ENCODE measurements around the gene SCD. TPM values are rescaled to one million over a fixed set of nuclear protein-coding genes. Genes with fewer than 3 reads are reported as not detected.
A peak's percentile ranks its signal among the peaks of the same experiment; 100 is the strongest.
"Not testable (repeated sequence)": the region's sequence is repeated elsewhere in the genome, so short reads cannot be mapped to it uniquely, and the experiment has no call there.

Gene SCD
- total RNA-seq, 3 donors from 2014 or later, result 72.8 to 461 (median 112) TPM

GRCh38 chr10:100374200-100374655, 27.2 kb downstream of the SCD start:
- intact Hi-C loops (cut with DNase I; ENCODE audit: low total_unique reads), result no loop called here
- TF ChIP-seq POLR2A (IDR thresholded peaks at IDR 0.05) (no peak), POLR2AphosphoS5 (IDR thresholded peaks at IDR 0.05) (no peak)
- TF ChIP-seq, protein P1, sequence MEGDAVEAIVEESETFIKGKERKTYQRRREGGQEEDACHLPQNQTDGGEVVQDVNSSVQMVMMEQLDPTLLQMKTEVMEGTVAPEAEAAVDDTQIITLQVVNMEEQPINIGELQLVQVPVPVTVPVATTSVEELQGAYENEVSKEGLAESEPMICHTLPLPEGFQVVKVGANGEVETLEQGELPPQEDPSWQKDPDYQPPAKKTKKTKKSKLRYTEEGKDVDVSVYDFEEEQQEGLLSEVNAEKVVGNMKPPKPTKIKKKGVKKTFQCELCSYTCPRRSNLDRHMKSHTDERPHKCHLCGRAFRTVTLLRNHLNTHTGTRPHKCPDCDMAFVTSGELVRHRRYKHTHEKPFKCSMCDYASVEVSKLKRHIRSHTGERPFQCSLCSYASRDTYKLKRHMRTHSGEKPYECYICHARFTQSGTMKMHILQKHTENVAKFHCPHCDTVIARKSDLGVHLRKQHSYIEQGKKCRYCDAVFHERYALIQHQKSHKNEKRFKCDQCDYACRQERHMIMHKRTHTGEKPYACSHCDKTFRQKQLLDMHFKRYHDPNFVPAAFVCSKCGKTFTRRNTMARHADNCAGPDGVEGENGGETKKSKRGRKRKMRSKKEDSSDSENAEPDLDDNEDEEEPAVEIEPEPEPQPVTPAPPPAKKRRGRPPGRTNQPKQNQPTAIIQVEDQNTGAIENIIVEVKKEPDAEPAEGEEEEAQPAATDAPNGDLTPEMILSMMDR (IDR thresholded peaks at IDR 0.05), result no peak
- H3K4me3 ChIP-seq, result peak overlapping the region; percentile 58 to 75 (median 69)
- no peaks in the 10 kb centered on the region for H3K27me3 ChIP-seq
- H3K36me3 ChIP-seq, result no peaks in the 10 kb centered on the region
- H3K4me1 ChIP-seq, result peaks cover 12 to 27% of the 10 kb centered on the region in 2 donors
- peak overlapping the region; percentile 97 for H3K27ac ChIP-seq
- H3K9me3 ChIP-seq, result no peaks in the 10 kb centered on the region
- DNase-seq (ENCODE audit: low spot score in 2 of 2), result no peak

DNA sequence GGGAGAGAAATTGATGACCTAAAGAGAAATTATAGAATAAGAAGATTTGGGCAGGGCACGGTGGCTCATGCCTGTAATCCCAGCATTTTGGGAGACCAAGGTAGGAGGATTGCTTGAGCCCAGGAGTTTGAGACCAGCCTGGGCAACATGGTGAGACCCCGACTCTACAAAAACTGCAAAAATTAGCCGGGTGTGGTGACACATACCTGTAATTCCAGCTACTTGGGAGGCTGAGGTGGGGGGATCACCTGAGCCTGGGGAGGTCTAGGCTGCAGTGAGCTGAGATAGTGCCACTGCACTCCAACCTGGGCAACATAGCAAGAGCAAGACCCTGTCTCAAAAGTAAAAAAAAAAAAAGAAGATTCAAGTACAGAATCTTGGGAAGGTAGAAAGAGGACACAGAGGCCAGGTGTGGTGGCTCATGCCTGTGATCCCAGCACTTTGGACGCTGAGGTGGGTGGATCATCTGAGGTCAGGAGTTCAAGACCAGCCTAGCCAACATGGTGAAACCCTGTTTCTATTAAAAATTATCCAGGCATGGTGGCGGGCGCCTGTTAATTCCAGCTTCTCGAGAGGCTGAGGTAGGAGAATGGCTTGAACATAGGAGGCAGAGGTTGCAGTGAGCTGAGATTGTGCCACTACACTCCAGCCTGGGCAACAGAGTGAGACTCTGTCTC, 27.8 kb downstream of the SCD start:
- H3K36me3 ChIP-seq; H3K27me3 ChIP-seq; intact Hi-C loops (cut with DNase I; ENCODE audit: low total_unique reads); H3K9me3 ChIP-seq; DNase-seq (ENCODE audit: low spot score in 2 of 2): not testable (repeated sequence)
- peaks cover 12 to 27% of the 10 kb centered on the region in 2 donors for H3K4me1 ChIP-seq
- peak overlapping the region; percentile 97 for H3K27ac ChIP-seq
- H3K4me3 ChIP-seq, result peak overlapping the region in 2 of 3 donors; percentile 69 to 75

GRCh38 chr10:100376656-100377055, 29.6 kb downstream of the SCD start:
- intact Hi-C loops (cut with DNase I; ENCODE audit: low total_unique reads); H3K36me3 ChIP-seq; H3K4me3 ChIP-seq; H3K9me3 ChIP-seq; H3K27ac ChIP-seq; H3K4me1 ChIP-seq; H3K27me3 ChIP-seq; DNase-seq (ENCODE audit: low spot score in 2 of 2): not testable (repeated sequence)

DNA sequence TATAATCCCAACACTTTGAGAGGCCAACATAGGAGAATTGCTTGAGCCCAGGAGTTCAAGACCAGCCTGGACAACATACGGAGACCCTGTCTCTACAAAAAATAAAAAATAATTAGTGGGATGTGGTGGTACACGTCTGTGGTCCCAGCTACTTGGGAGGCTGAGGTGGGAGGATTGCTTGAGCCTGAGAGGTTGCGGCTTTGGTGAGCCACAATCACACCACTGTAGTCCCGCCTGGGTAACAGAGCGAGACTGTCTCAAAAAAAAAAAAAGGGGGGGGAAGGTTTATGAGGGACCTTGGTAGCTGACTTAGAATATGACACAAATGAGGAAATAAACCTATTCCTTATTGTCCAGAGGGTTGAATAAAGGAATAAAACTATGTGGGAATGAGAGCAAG, 30.8 kb downstream of the SCD start:
- intact Hi-C loops (cut with DNase I; ENCODE audit: low total_unique reads), result no loop called here
- no peaks in the 10 kb centered on the region for H3K36me3 ChIP-seq
- TF ChIP-seq, protein P1 (IDR thresholded peaks at IDR 0.05), result no peak
- TF ChIP-seq POLR2AphosphoS5 (IDR thresholded peaks at IDR 0.05) (no peak), POLR2A (IDR thresholded peaks at IDR 0.05) (no peak)
- no peak for DNase-seq (ENCODE audit: low spot score in 2 of 2)
- H3K4me1 ChIP-seq, result peaks cover 0 to 2% of the 10 kb centered on the region in 2 donors
- no peak overlapping the region for H3K4me3 ChIP-seq
- H3K27ac ChIP-seq, result no peak overlapping the region
- no peaks in the 10 kb centered on the region for H3K9me3 ChIP-seq
- H3K27me3 ChIP-seq, result no peaks in the 10 kb centered on the region

DNA sequence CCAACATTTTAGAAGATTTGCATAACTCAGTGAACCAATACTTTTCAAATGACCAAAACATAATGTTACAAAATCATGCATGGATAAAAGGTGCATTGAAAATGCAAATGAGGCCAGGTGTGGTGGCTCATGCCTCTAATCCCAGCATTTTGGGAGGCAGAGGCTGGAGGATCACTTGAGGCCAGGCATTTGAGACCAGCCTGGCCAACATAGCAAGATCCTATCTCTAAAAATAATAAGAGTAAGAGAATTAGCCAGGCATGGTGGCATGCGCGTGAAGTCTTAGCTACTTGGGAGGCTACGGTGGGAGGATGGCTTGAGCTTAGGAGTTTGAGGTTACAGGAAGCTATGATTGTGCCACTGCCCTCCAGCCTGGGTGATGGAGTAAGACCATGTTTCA, 33.4 kb downstream of the SCD start:
- DNase-seq (ENCODE audit: low spot score in 2 of 2), result no peak
- Histone ChIP-seq H3K36me3 (no peaks in the 10 kb centered on the region), H3K27me3 (no peaks in the 10 kb centered on the region), H3K9me3 (no peaks in the 10 kb centered on the region), H3K4me3 (no peak overlapping the region), H3K27ac (no peak overlapping the region), H3K4me1 (no peaks in the 10 kb centered on the region)
- intact Hi-C loops (cut with DNase I; ENCODE audit: low total_unique reads), result no loop called here
- no peak for TF ChIP-seq POLR2AphosphoS5 (IDR thresholded peaks at IDR 0.05)
- no peak for TF ChIP-seq POLR2A (IDR thresholded peaks at IDR 0.05)
- TF ChIP-seq, protein P1 (IDR thresholded peaks at IDR 0.05), result no peak

- intact Hi-C loops (cut with DNase I; ENCODE audit: low total_unique reads), result no loop called here
- Histone ChIP-seq H3K27ac (no peak overlapping the region), H3K4me1 (no peaks in the 10 kb centered on the region), H3K4me3 (no peak overlapping the region), H3K9me3 (no peaks in the 10 kb centered on the region), H3K27me3 (no peaks in the 10 kb centered on the region), H3K36me3 (no peaks in the 10 kb centered on the region)
- DNase-seq (ENCODE audit: low spot score in 2 of 2), result no peak
- no peak for TF ChIP-seq POLR2A (IDR thresholded peaks at IDR 0.05)
- no peak for TF ChIP-seq POLR2AphosphoS5 (IDR thresholded peaks at IDR 0.05)
- TF ChIP-seq, protein P1 (IDR thresholded peaks at IDR 0.05), result no peak
These were observed 35.5 kb downstream of the SCD start for GRCh38 chr10:100382553-100382952.
